Activated T-cell treated with anti-CD3 and anti-CD28 coated beads for 48 hours (primary cell): ENCODE results near the gene TCAIM.

Source experiments
- DNase-seq: peaks from one replicate; pipeline ENCODE4 v3.0.0-alpha.2; 2020; ENCODE audit warnings: low read depth

TCAIM gene

GRCh38 chr3:44338010-44338827 lies at the start of gene TCAIM:
TSS of gene TCAIM (plus strand) at chr3:44338766. CDS start at chr3:44354783, 16,017 bp downstream.
- DNase-seq: peak; percentile 97

GRCh38 chr3:44289882-44290462 lies 48.6 kb upstream of the TCAIM start:
- no peak for DNase-seq

GRCh38 chr3:44292276-44292675 lies 46.3 kb upstream of the TCAIM start:
- no peak for DNase-seq

DNA sequence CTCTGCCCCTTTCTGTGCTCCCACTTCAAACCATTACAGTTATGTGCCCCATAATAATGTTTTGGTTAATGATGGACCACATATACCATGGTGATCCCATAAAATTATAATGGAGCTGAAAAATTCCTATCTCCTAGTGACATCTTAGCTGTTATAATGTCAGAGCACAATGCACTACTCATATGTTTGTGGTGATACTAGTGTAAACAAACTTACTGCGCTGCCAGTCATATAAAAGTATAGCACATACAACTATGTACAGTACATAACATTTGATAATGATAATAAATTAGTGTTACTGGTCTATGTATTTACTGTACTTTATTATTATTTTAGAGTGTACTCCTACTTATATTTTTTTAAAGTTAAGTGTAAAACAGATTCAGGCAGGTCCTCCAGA lies 45.6 kb upstream of the TCAIM start:
- no peak for DNase-seq

GRCh38 chr3:44297255-44297654 lies 41.3 kb upstream of the TCAIM start:
- no peak for DNase-seq

DNA sequence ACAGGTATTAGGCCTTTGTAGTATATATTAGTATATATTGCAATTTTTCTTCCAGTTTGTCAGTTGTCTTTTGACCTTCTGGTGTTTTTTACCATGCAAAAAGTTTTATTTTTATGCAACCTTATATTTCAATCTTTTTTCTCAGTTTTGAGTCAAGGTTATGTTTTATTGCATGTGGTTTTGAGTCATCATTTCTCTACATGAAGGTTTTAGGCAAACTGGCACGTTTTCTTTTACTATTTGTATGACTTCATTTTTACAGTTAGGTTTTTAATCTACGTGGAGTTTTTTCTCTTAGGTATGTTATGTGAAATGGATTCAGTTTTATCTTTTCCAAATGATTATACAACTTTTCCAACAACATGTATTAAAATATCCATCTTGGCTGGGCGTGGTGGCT lies 36.8 kb upstream of the TCAIM start:
- DNase-seq: no peak

- DNase-seq: no peak
Measured at GRCh38 chr3:44309500-44309899, 29.1 kb upstream of the TCAIM start.

DNA sequence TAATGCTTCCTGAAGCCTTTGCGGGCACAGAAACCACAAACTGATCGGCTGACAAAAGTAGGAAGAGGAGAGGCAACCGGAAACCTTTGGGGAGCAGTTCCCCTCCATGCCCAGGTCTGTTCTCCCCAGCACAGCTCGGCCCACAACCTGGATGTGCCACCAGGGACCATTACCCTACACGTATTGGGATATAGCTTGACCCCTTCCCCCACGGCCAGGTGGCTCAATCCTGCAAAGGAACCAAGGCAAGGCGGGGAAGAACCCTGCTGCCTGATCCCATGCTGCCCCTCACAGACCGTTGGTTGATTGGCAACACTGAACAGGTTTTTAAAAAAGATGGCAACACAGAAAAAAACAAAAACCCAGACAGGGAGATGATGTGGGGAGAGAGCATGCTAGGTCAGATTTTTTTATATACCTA lies 19.7 kb upstream of the TCAIM start:
- no peak for DNase-seq

DNA sequence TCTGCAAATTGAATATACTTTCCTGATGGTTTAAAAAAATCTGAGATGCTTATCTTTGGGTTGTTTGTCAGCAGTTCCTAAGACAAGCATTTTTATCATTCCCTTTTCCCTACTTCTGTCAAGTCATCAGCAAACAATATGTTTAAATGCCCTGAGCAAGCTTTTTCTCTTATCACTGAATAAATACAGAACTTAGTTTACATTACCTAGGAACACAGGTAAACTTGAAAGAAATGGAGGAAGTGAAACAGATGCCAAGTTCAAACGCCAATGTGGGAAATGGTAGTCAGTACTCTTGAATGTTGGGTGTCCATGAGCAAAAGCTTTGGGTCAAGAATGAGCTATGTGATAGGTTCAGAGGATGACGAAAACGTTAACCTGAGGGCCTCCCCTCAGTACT lies 17.2 kb upstream of the TCAIM start:
- DNase-seq: no peak

DNA sequence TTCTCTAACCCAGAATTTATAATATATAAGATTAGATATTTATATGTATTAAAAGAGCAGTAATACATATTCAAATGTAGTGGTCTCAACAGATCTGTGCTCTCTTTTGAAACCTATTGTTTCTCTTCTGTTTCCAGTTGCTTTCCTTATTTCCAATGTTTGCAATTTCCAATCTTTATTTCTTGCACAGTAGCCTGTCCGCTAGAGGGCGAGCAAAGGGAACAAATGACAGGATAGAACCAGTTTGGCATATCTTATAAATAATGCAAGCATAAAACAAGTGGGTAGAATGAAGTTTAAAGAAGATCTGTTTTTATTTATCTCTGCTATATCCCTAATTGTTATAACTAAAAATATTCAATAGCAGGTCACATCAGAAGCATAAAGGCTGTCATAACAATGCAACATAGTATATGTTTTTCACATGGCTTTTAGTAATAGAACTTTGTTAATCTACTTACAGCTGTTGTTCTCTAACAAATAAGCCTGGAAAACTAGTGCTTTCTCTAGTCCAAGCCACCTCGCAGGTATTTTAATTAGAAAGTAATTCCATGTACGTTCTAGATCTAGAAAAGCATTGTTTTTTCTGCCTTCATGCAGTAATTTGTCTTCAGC lies 15.1 kb upstream of the TCAIM start:
- peak; percentile 31 for DNase-seq

DNA sequence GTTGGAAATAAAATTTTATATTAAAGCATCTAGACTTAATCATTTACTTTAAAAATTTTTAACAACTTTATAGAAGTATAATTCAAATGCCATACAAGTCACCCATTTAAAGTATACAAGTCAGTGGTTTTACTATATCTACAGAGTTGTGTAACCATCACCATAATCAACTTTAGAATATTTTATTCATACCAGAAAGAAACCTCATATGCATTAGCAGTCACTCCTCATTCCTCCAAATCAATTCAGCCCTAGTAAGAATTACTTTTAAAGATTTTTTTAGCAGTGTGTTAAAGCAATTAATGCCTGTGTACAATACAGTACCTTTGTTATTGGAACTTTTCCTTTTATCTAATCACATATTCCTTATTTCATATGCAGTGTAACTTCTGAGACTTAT lies 14.0 kb upstream of the TCAIM start:
- DNase-seq: no peak

GRCh38 chr3:44326019-44326418 lies 12.5 kb upstream of the TCAIM start:
- no peak for DNase-seq

- DNase-seq: no peak
Measured at GRCh38 chr3:44326515-44326914, 12.1 kb upstream of the TCAIM start.

DNA sequence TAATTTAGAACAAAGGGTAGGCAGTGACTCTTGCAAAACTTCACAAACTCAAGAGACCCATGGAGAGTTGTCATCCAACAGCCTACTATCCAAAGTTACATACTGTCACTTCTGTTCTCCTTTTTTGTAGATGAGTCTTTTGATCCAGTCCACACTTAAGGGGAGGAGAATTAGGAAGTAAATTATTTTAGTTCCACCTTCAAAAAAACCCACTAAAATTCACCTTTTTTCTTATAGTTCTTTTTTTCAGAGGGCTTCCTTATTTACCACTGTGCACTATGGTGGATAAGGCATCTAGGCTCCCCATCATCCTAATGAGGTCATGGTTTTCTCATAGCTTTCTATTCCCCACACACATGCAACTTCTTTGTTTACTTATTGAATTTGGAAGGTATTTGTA lies 8.6 kb upstream of the TCAIM start:
- DNase-seq: no peak

DNA sequence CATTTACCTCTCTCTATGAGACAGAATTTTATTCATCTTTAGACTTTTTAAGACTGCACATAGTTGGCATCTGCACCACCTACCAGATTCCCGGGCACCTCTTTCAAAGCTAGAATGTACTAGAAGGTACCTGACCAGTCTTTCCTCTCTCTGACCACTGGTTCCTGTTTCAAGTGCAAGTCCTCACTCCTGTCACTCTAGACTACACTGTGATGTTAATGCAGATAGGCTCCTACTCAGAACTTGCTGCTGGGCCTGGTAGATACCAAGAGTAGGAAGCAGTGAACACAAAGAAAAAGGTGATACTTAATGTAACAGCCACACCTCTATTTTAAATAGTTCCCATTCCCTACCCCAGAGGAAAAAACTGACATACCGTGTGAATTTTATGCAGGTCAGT lies 8.1 kb upstream of the TCAIM start:
- no peak for DNase-seq

GRCh38 chr3:44334326-44334725 lies 4.2 kb upstream of the TCAIM start:
- no peak for DNase-seq

DNA sequence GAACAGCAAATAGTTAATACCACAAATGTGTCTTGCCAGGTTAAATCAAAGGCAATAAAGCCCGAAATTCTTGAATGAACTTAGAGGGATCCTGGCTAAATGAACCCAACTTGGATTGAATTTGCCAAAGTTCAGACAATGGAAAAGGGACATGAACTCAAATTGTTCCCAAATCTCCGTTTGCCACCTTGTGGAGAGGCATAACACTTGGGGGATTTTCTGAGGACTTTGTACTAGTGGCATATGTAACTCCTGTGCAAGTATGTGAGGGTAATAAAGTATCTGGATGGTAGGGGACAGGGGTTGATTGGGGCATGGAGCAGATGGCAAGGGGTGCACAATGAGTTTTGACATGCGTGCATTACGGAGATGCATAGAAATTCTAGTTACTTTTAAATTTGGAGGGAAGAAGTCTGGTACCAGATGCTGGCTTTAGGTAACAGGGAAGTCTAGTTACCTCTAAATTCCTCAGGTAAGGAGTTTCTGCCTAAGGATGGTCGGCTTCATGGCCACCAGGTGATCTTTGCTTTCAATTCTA lies 1.2 kb upstream of the TCAIM start:
- no peak for DNase-seq

GRCh38 chr3:44338828-44339127 lies 212 bp downstream of the TCAIM start:
- no peak for DNase-seq

- no peak for DNase-seq
Measured at GRCh38 chr3:44339181-44340057, 853 bp downstream of the TCAIM start.

- DNase-seq: no peak
Measured at GRCh38 chr3:44340058-44340395, 1.5 kb downstream of the TCAIM start.

DNA sequence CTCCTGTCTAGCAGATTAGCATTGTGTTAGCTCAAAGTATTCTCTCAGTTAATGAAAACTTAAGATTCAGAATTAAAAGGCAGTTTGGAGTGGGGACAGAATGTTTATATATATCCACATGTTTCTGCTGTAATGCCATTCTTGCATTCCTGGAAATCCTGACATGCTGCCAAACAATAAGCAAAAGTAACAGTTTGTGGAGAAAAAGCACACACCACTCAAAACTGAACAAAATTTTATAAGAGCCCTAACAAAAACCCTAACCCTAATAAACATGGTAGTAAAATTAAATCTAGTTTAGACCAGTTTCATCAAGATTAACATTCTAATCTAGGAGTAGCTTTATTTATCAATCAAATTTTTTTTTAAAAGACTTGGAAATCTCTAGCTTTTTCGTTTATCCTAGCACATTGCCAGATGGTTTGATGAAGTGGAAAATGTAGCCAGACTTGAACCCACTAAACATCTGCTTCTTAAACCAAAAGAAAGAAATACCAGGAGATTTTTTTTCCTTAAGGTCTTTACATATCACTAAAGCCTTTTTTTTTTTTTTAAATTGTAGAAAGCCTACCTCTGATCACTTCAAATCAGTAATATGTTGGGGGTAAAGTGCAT lies 3.7 kb downstream of the TCAIM start:
- no peak for DNase-seq

- DNase-seq: no peak
Measured at GRCh38 chr3:44343421-44343820, 4.9 kb downstream of the TCAIM start.
